Activated naive CD4-positive, alpha-beta T cell treated with anti-CD3 and anti-CD28 coated beads, Interleukin-2, amount 50 U/mL, for 16 hours (primary cell): ENCODE data around the gene TECPR2.
"Not testable (repeated sequence)": the region's sequence is repeated elsewhere in the genome, so short reads cannot be mapped to it uniquely, and the experiment has no call there.

Experiments used
- DNase-seq: peaks from one replicate; pipeline ENCODE4 v3.0.0-alpha.2; 2020

The TECPR2 gene

GRCh38 chr14:102539544-102540314, 177.0 kb downstream of the TECPR2 start:
- DNase-seq, result no peak

- DNase-seq, result no peak
Observed at GRCh38 chr14:102540315-102541028, 177.7 kb downstream of the TECPR2 start.

GRCh38 chr14:102541029-102541491, 178.3 kb downstream of the TECPR2 start:
- DNase-seq, result not testable (repeated sequence)

- DNase-seq, result no peak
Observed at GRCh38 chr14:102541771-102542170, 179.0 kb downstream of the TECPR2 start.

- no peak for DNase-seq
Observed at GRCh38 chr14:102544046-102544746, 181.5 kb downstream of the TECPR2 start.

GRCh38 chr14:102544747-102545460, 182.2 kb downstream of the TECPR2 start:
- DNase-seq, result no peak

GRCh38 chr14:102545461-102546265, 182.9 kb downstream of the TECPR2 start:
- no peak for DNase-seq

GRCh38 chr14:102548616-102549240, 186.0 kb downstream of the TECPR2 start:
- no peak for DNase-seq

GRCh38 chr14:102550927-102551401, 188.2 kb downstream of the TECPR2 start:
- DNase-seq, result not testable (repeated sequence)
